Measurements from ENCODE around the gene IFRD2.

The IFRD2 gene

DNA sequence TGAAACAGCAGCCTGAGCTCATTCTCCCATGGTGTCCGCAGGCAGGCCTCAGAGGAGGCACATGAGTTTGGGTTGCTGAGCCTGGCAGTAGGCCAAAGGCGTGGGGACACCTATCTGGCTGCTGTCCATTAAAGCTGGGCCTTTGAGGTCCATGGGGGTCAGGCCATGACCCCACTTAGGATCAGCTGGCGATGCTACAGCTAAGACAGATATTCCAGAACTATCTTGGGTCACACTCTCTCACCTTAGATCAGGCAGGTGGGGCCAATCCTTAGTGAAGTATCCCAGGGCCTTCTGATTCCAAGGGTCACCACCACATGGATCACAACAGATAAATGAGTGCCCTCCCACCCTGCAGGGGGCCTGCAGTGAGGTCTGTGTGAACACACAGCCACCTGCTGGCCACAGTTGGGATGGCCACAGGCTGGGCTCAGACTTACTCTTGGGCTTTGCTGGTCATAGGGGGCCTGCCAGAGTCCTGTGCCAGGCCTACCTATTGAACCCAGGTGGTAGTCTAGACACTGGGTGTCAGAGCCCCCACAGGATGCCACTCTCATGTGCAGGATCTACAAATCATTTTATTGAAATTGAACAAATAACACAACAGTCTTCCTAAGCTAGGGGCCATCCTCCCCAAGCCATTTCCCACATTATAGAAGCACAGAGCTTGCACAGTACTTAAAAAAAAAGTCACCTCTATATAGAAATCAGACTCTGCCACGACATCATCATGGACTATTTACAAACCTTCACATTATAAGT, 32.3 kb upstream of the IFRD2 start:
- no peak for DNase-seq (ENCODE audit: extremely low read depth, low read depth)
- TF ChIP-seq, protein P1, sequence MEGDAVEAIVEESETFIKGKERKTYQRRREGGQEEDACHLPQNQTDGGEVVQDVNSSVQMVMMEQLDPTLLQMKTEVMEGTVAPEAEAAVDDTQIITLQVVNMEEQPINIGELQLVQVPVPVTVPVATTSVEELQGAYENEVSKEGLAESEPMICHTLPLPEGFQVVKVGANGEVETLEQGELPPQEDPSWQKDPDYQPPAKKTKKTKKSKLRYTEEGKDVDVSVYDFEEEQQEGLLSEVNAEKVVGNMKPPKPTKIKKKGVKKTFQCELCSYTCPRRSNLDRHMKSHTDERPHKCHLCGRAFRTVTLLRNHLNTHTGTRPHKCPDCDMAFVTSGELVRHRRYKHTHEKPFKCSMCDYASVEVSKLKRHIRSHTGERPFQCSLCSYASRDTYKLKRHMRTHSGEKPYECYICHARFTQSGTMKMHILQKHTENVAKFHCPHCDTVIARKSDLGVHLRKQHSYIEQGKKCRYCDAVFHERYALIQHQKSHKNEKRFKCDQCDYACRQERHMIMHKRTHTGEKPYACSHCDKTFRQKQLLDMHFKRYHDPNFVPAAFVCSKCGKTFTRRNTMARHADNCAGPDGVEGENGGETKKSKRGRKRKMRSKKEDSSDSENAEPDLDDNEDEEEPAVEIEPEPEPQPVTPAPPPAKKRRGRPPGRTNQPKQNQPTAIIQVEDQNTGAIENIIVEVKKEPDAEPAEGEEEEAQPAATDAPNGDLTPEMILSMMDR (IDR thresholded peaks at IDR 0.05; ENCODE audit: low read depth, low read length, missing control alignments), result peak; percentile 89

DNA sequence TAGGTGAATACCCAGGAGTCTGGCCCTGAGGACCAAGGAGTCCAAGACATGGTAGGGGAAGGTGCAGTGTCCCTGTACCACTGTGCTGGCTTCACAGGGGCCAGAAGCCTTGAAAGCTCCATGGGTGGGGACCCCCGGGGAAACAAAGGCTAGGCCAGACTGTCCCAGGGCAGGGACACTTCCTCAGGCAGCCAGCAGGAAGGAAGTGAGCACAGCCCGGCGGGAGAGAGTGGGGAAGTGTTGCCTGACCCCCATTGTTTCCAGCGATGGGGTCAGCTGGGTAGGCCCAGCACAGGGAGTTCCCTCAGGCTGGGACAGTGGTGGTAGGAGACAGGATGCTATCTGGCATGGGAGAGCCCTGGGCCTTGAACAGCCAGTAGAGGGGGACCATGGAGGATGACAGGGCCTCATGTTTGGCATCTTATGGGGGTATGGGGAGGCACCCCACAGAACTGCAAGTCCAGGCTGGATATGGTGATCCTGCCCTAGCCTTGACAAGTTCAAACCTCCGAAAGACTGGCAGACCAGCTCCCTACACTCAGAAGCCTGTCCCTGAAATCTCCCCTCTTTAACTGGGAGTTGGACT, 31.5 kb upstream of the IFRD2 start:
- H3K4me3 ChIP-seq (replicated peaks; ENCODE audit: low read depth, low read length), result no peak overlapping the region
- DNase-seq (ENCODE audit: extremely low read depth, low read depth), result no peak
- TF ChIP-seq, protein P1 (IDR thresholded peaks at IDR 0.05; ENCODE audit: low read depth, low read length, missing control alignments), result no peak

More for the DNA sequence above, 32.3 kb upstream of the IFRD2 start:
- no peak overlapping the region for H3K4me3 ChIP-seq (replicated peaks; ENCODE audit: low read depth, low read length)

DNA sequence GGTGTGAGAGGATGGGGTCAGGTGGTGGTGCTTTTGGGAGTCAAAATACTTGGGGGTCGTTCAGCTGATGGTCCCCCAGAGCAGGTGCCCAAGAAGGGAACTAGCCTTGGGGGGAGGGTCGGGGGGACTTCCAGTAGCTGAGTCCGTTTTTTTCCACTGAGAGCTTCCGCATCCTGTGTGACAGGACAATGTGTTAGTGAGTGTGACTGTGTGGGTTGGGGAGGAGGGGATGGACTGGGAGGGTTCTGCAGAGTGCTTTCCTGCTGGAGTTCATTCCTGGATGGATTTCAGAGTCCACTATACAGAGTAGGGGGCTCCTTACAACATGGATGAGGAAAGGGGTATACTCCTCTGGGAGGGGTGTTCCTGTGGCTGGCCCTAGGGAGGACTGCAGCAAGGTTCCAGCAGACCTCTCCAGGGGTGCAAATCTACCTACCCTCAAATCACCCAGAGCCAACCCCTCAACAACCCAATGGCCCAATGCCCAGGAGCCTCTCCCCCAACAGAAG, 30.9 kb upstream of the IFRD2 start:
- no peak for DNase-seq (ENCODE audit: extremely low read depth, low read depth)
- no peak overlapping the region for H3K4me3 ChIP-seq (replicated peaks; ENCODE audit: low read depth, low read length)
- TF ChIP-seq, protein P1 (IDR thresholded peaks at IDR 0.05; ENCODE audit: low read depth, low read length, missing control alignments), result no peak

DNA sequence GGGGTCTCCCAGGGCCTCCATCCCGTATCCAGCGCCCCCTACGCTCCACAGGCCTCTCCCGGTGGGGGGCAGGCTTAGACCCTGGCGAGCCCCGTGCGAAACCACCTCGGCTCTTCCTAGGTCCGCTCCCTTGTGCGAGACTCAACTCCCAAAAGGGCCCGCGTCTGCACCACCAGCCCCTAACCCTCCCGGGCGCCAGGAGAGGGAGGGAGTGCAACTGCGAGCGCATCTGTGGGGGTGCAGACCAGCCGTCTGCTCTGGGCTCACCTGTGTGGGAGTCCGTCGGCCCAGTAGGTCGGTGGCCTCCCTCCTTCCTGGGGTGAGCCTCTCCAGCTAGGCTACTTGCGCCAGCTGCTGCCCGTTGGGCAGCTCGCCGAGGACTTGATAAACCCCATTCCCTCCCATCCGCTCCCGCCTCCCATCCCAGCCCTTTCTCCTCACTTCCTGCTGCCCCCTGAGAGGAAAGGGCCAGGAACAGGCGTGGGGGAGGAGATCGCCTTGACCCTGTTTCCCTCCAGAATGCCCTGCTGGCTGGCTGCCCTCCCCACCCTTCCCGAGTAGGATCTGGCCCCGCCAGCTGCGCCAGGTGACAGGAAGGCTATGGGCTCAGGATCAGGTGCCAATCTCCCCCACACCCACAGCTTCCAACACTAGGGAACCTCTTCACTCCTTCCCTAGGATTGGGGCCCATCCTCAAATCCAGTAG, 30.3 kb upstream of the IFRD2 start, which contains the start of gene HYAL2:
Gene HYAL2 (minus strand): TSS at position 360 of the 706 bp plus-strand sequence. CDS start 2,256 bp downstream, outside the sequence.
- H3K4me3 ChIP-seq (replicated peaks; ENCODE audit: low read depth, low read length), result peak within 1 kb of the TSS; percentile 86
- no peak for DNase-seq (ENCODE audit: extremely low read depth, low read depth)
- TF ChIP-seq, protein P1 (IDR thresholded peaks at IDR 0.05; ENCODE audit: low read depth, low read length, missing control alignments), result no peak

DNA sequence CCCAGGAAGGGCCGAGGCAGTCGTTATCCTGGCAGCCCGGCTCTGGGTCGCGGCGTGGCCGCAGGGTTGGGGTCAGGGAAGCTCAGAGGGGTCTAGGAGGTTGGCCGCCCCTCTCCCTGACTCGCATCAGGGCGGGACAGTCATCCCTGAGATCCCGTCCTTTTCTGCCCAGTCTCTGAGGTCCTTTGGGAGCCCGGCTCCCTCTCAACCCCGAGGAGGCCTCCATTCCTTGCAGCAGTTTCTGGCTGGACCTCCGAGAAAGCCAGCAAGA, 29.8 kb upstream of the IFRD2 start:
- TF ChIP-seq, protein P1 (IDR thresholded peaks at IDR 0.05; ENCODE audit: low read depth, low read length, missing control alignments), result no peak
- no peak for DNase-seq (ENCODE audit: extremely low read depth, low read depth)
- peak overlapping the region; percentile 86 for H3K4me3 ChIP-seq (replicated peaks; ENCODE audit: low read depth, low read length)

DNA sequence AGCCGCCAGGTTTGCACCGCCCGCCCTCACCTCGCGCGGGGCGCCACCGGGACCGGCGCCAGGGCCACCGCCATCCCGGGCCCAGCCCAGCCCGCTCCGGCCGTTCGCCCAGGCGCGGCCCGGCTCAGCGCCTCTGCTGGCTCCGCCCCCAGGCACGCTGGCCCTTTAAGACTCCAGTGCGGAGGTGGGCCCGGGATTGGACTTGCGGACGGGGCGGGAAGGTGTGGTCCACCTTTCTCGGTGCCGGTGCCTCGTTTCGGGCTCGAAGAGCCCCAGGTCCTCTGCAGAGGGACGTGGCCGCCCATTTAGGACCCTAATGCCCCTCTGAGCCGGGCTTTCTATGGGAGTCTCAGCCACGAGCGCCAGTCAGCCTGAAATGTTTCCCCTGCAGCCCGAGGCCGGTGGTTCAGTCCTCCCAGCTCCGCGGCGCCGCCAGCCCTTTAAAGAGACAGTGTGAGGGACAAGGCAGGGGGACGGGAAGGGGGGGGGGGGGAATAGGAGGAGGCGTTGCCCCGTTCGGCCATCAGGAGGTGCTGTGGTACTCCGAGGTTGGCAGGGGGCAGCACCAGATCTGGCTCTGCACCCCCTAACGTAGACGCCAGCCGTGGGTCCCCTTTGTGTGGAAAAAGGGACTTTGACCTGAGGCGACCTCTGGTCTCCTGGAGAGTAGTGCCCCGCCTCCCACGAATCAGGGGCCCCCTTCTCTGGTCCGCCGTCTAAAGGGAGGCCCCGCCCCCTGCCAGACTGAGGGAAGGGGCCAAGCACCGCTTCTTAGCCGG, 29.3 kb upstream of the IFRD2 start:
- no peak for DNase-seq (ENCODE audit: extremely low read depth, low read depth)
- peak overlapping the region; percentile 86 for H3K4me3 ChIP-seq (replicated peaks; ENCODE audit: low read depth, low read length)
- TF ChIP-seq, protein P1 (IDR thresholded peaks at IDR 0.05; ENCODE audit: low read depth, low read length, missing control alignments), result peak; percentile 39

All from HFF-Myc (cell line).